Gastroesophageal sphincter (tissue), 3 donors: ENCODE results near the gene KDM4C.

ENCODE experiments used
- POLR2A ChIP-seq, 2 donors: fragments of 450-650 bp; IDR thresholded peaks; one replicate each; pipeline ENCODE4 v1.6.1; 2017; ENCODE audit warnings: antibody characterized with exemption in 2 of 2, mild to moderate bottlenecking in 2 of 2, moderate library complexity in 1 of 2
- POLR2AphosphoS5 ChIP-seq: sonication (generic); formaldehyde crosslinking; IDR thresholded peaks from one replicate; pipeline ENCODE4 v1.6.1; 2017; ENCODE audit warnings: antibody characterized with exemption
- TF ChIP-seq, protein P1 (sequence below), 4 experiments: fragments of 200-600 bp in 2 of 4; fragments of 450-650 bp in 2 of 4; sonication (generic) in 1 of 4; IDR thresholded peaks; one replicate each; pipeline ENCODE4 v1.5.1; 2017 to 2019; ENCODE audit warnings: antibody characterized with exemption in 4 of 4, mild to moderate bottlenecking in 2 of 4, moderate library complexity in 2 of 4

DNA sequence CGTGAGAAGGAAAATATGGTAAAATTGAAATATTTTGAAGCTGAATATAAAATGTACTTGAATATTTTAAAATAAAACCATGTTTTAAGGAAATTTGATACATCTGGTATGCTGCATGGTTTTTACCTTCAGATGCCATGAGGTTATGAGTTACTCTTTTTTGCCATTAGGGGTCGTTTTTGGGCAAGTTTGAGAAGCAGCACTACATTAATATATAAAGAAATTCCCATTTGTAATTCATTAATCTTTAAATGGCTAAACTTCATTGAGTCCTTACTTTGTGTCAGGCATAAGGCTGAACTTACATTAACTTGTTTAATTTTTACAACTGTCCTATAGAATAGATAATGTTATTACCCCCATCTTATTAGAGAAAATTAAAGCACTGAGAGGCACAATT is 152.3 kb downstream of the KDM4C start:
- TF ChIP-seq, protein P1, sequence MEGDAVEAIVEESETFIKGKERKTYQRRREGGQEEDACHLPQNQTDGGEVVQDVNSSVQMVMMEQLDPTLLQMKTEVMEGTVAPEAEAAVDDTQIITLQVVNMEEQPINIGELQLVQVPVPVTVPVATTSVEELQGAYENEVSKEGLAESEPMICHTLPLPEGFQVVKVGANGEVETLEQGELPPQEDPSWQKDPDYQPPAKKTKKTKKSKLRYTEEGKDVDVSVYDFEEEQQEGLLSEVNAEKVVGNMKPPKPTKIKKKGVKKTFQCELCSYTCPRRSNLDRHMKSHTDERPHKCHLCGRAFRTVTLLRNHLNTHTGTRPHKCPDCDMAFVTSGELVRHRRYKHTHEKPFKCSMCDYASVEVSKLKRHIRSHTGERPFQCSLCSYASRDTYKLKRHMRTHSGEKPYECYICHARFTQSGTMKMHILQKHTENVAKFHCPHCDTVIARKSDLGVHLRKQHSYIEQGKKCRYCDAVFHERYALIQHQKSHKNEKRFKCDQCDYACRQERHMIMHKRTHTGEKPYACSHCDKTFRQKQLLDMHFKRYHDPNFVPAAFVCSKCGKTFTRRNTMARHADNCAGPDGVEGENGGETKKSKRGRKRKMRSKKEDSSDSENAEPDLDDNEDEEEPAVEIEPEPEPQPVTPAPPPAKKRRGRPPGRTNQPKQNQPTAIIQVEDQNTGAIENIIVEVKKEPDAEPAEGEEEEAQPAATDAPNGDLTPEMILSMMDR (IDR thresholded peaks at IDR 0.05) = peak in 1 of 4 experiments; percentile 21
- TF ChIP-seq POLR2AphosphoS5 (no peak), POLR2A (IDR thresholded peaks at IDR 0.05) (no peak)
